Endothelial cell of umbilical vein (primary cell): Measurements from ENCODE around the gene MT1X. TPM values are rescaled to one million over a fixed set of nuclear protein-coding genes. Genes with fewer than 3 reads are reported as not detected.
"Not testable (repeated sequence)": the region's sequence is repeated elsewhere in the genome, so short reads cannot be mapped to it uniquely, and the experiment has no call there.

Experiments
- BruUV-seq: library from RNA; stranded (reverse); fragments of 400-500 nt; replicated peaks from 2 replicates; lab custom pipeline; 2021; lab: Mats Ljungman, UMichigan
- CTCF ChIA-PET: fragments of 300-600, 350-600 bp; sonication (Branson Sonifier 250); formaldehyde crosslinking; loops from one replicate; lab custom pipeline; 2021; ENCODE audit warnings: antibody characterized with exemption, inconsistent platforms; lab: Charles Lee
- POLR2A ChIA-PET: fragments of 300-600, 350-600 bp; sonication (Branson Sonifier 250); formaldehyde crosslinking; loops from one replicate; lab custom pipeline; 2021; ENCODE audit warnings: antibody characterized with exemption, inconsistent platforms; lab: Charles Lee
- DNase-seq: peaks from one replicate; pipeline ENCODE4 v3.0.0-alpha.2; 2011; ENCODE audit warnings: low read depth, low spot score
- FAIRE-seq: peaks from 2 replicates; lab custom pipeline; 2011; peaks lifted over from hg19 to GRCh38; lab: Jason Lieb, UNC
- H2AFZ ChIP-seq: 2 replicates; pipeline ENCODE4 v1.6.0; 2012; ENCODE audit warnings: low read depth, low read length, control low read depth, inconsistent platforms
- H3K27ac ChIP-seq: 2 replicates; pipeline ENCODE4 v1.5.1; 2011; ENCODE audit warnings: low read depth, mild to moderate bottlenecking, control low read depth, low read length, moderate library complexity; ENCODE audit not compliant: insufficient read depth
- H3K27me3 ChIP-seq, 2 experiments: 2 replicates each; pipeline versions ENCODE4 v1.6.0 to v1.6.1; 2011; ENCODE audit warnings: low read length in 2 of 2, mixed read lengths in 1 of 2; ENCODE audit not compliant: control insufficient read depth in 2 of 2, insufficient read depth in 2 of 2
- H3K36me3 ChIP-seq, 2 experiments: 2 replicates in 1 of 2; 3 replicates in 1 of 2; pipeline ENCODE4 v1.5.1; 2011; ENCODE audit warnings: low read length in 2 of 2, mild to moderate bottlenecking in 1 of 2, moderate library complexity in 1 of 2; ENCODE audit not compliant: control insufficient read depth in 2 of 2, insufficient read depth in 2 of 2; ENCODE audit errors: extremely low read depth in 1 of 2
- H3K4me1 ChIP-seq: 3 replicates; pipeline ENCODE4 v1.5.1; 2011; ENCODE audit warnings: mild to moderate bottlenecking, low read length; ENCODE audit not compliant: control insufficient read depth, insufficient read depth; ENCODE audit errors: extremely low read depth
- H3K4me2 ChIP-seq: 2 replicates; pipeline ENCODE4 v1.6.1; 2011; ENCODE audit warnings: low read length, control low read depth, mixed read lengths; ENCODE audit not compliant: insufficient read depth
- H3K4me3 ChIP-seq, 3 experiments: fragments of 200-600 bp in 1 of 3; sonication (generic), shearing (Covaris generic) in 1 of 3; replicated peaks in 1 of 3; 2 replicates each; pipeline ENCODE4 v1.5.1; 2011 to 2016; ENCODE audit warnings: control low read depth in 3 of 3, low read length in 3 of 3, mild to moderate bottlenecking in 2 of 3, inconsistent platforms in 1 of 3, low read depth in 1 of 3, moderate library complexity in 1 of 3; ENCODE audit not compliant: insufficient read depth in 1 of 3
- H3K79me2 ChIP-seq: 2 replicates; pipeline ENCODE4 v1.6.0; 2012; ENCODE audit warnings: low read length, inconsistent platforms; ENCODE audit not compliant: control insufficient read depth, insufficient read depth
- H3K9ac ChIP-seq: replicated peaks from 2 replicates; pipeline ENCODE3; 2011; ENCODE audit warnings: low read length, control low read depth; ENCODE audit not compliant: insufficient read depth; ENCODE audit errors: extremely low read depth
- H3K9me1 ChIP-seq: replicated peaks from 3 replicates; pipeline ENCODE4 v1.6.0; 2011; ENCODE audit warnings: mild to moderate bottlenecking, low read length; ENCODE audit not compliant: control insufficient read depth, insufficient read depth; ENCODE audit errors: extremely low read depth
- H3K9me3 ChIP-seq: replicated peaks from 2 replicates; pipeline ENCODE4 v1.5.1; 2012; ENCODE audit warnings: low read length, inconsistent platforms; ENCODE audit not compliant: control insufficient read depth, insufficient read depth
- H4K20me1 ChIP-seq: replicated peaks from 2 replicates; pipeline ENCODE3; 2011; ENCODE audit warnings: mild to moderate bottlenecking, low read length; ENCODE audit not compliant: control insufficient read depth, insufficient read depth; ENCODE audit errors: extremely low read depth
- EZH2 ChIP-seq: IDR thresholded peaks from 2 replicates; pipeline ENCODE4 v1.6.1; 2012; ENCODE audit warnings: borderline replicate concordance, low read depth, mild to moderate bottlenecking, moderate library complexity, low read length, inconsistent platforms; ENCODE audit not compliant: severe bottlenecking
- MAX ChIP-seq: IDR thresholded peaks from 2 replicates; pipeline ENCODE4 v1.6.1; 2011; ENCODE audit not compliant: insufficient read depth, insufficient read length
- dilution Hi-C: fragments of 300-500 bp; cut with MboI; formaldehyde crosslinking; loops from one replicate; pipeline ENCODE4 v1.15.0; 2019; ENCODE audit warnings: low sequenced_read_pairs; ENCODE audit not compliant: extremely low pct_ligation_motif_present
- intact Hi-C: fragments of 100-400 bp; cut with micrococcal nuclease; formaldehyde crosslinking; loops from one replicate; pipeline ENCODE4 v1.10.0; 2022
- polyA plus RNA-seq, 4 experiments: library from polyadenylated mRNA; depleted of rRNA in 3 of 4; stranded (reverse) in 3 of 4; unstranded in 1 of 4; fragments of >200 nt; gene quantifications; 2 replicates each; pipeline versions ENCODE4 v1.2.1 to v1.2.3, GENCODE V29; 2011 to 2012; ENCODE audit warnings: missing spikeins in 1 of 4
- total RNA-seq: library from RNA; stranded (reverse); gene quantifications from 2 replicates; pipeline ENCODE4 v1.2.3, GENCODE V29; 2021

Gene MT1X
- total and polyA plus RNA-seq, 2 donors (not counting 3 experiments of a cell fraction or from before 2014, with no cell fraction given): 15.6 to 46.7 TPM

GRCh38 chr16:56665286-56666261, 16.7 kb upstream of the MT1X start:
- H3K4me2 ChIP-seq, H3K9me3 ChIP-seq, CTCF ChIA-PET, H3K9ac ChIP-seq, FAIRE-seq, intact Hi-C loops, POLR2A ChIA-PET, BruUV-seq, DNase-seq, H3K27ac ChIP-seq, H4K20me1 ChIP-seq, H3K36me3 ChIP-seq, H3K9me1 ChIP-seq, H3K4me3 ChIP-seq, H2AFZ ChIP-seq, H3K79me2 ChIP-seq, dilution Hi-C loops, H3K4me1 ChIP-seq: not testable (repeated sequence)
- peaks cover 83 to 94% of the 10 kb centered on the region in 2 experiments for H3K27me3 ChIP-seq

GRCh38 chr16:56667581-56668571, 14.4 kb upstream of the MT1X start, which contains the start of gene MT1G:
MT1G (minus strand) TSS chr16:56668065; CDS start chr16:56667993, 72 bp downstream.
- Histone ChIP-seq H3K4me1 (peaks cover 2% of the 10 kb centered on the region), H2AFZ (no peak within 1 kb of the TSS), H3K27me3 (peaks cover 86 to 93% of the 10 kb centered on the region in 2 experiments), H3K4me2 (no peak within 1 kb of the TSS), H3K79me2 (no peaks in the 10 kb centered on the region), H3K9me3 (no peaks in the 10 kb centered on the region), H4K20me1 (no peaks in the 10 kb centered on the region), H3K9ac (no peak within 1 kb of the TSS), H3K27ac (no peak within 1 kb of the TSS), H3K36me3 (no peaks in the 10 kb centered on the region), H3K9me1 (no peaks in the 10 kb centered on the region), H3K4me3 (no peak within 1 kb of the TSS)
- DNase-seq (no peak), FAIRE-seq (no peak)
- dilution Hi-C loops (no loop called here), intact Hi-C loops (no loop called here)
- no TSS peak for BruUV-seq
- TF ChIP-seq MAX: no peak
- peak; percentile 68 for TF ChIP-seq EZH2
- POLR2A ChIA-PET: no interaction called here
- CTCF ChIA-PET: interaction anchor here (1.0 kb wide), 1 partner anchor 34 kb away, joined by 5 read pairs; no protein-coding TSS in a partner anchor
